GM21717 (cell line): Measurements from ENCODE around the gene IER5L.
"Not testable (repeated sequence)": the region's sequence is repeated elsewhere in the genome, so short reads cannot be mapped to it uniquely, and the experiment has no call there.

ENCODE experiments used
- ATAC-seq: cut with Tn5 transposase; IDR thresholded peaks from one replicate; pipeline ENCODE4 v1.9.1; 2021; ENCODE audit warnings: mild to moderate bottlenecking, moderate library complexity; ENCODE audit not compliant: unreplicated experiment

Gene IER5L

DNA sequence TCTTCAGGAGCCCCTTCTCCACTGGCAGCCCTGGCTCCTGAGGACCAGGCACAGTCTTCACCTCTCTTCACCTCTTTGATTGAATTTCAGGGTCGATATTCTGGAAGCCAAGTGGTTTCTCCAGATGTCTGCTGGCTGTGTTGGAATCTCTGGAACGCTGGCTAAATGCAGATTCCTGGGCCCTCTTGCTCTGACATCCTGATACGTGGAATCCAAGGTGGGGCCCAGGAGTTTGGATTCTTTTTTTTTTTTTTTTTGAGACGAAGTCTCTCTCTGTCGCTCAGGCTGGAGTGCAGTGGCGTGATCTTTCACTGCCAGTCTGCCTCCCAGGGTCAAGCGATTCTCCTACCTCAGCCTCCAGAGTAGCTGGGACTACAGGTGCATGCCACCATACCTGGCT, 26.8 kb upstream of the IER5L start:
- no peak for ATAC-seq

DNA sequence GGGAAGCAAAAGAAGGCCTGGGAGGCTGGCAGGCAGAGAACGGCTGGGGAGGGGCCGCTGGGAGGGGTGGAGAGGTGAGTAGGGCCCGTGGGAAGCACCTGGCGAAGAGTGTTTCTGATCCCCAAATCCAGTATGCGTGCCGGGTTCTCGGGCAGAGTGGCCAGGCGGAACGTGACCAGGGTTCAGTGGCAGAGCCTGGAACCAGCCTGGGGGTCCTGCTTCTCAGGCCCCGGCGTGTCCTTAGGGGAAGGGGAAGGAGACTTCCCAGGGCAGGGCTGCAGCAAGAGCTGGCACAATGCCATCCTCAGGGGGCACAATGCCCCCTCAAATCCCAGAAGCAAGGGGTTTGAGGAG, 25.5 kb upstream of the IER5L start:
- ATAC-seq = no peak

DNA sequence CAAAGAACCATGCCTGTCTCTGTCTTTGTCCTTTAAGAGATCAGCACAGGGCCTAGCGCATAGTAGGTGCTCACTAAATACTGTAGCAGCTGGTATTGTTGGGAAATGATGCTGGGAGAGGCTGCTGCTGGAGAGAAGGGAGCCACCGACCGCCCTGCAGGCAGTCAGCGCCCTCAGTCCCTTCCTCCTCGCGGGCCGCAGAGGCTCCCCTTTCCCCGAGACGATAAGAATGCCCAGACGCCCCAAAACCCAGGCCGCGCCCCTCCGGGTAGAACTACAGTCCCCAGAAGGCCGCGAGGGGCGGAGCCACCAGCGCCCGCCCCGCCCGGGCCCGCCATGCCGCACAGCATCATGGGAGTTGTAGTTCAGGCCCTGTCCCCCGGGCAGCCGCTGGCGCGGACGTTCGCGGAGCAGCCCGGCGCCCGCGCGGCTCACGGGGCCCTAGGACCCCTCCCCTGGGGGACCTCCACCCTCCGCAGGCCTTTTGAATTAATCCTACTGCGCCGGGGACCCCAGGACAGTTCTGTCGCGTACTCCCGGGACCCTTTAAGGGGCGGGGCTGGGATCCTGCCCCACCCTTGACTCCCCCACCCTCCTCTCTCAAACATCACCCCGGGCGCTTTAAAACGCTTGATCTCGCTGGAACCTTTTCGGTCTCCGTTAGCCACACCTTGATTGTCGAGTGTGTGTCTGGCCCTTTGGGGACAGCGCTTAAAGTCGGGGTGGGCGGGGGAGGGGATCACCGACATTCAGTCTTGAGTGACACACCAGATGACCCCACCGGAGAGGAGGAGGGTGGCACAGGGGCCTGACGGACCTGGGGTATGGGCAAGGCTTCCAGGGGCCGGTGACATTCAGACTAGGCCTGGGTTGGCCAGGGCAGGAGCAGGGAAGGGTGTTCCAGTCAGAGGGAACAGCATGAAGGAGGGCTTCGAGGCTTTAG, 24.8 kb upstream of the IER5L start:
- ATAC-seq = peak; percentile 67

DNA sequence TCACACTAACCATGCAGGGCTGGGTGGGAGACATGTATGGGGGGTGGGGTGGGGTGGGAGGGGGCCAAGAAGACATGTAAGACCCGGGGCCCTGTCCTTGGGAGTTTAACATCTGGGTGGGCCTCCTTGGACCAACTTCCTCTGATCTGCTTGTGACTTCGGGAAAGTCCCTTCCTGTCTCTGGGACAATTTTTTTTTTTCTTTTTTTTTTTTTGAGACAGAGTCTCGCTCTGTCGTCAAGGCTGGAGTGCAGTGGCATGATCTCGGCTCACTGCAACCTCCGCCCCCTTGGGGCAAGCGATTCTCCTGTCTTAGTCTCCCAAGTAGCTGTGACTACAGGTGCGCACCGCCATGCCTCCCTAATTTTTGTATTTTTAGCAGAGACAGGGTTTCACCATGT, 23.8 kb upstream of the IER5L start:
- no peak for ATAC-seq

DNA sequence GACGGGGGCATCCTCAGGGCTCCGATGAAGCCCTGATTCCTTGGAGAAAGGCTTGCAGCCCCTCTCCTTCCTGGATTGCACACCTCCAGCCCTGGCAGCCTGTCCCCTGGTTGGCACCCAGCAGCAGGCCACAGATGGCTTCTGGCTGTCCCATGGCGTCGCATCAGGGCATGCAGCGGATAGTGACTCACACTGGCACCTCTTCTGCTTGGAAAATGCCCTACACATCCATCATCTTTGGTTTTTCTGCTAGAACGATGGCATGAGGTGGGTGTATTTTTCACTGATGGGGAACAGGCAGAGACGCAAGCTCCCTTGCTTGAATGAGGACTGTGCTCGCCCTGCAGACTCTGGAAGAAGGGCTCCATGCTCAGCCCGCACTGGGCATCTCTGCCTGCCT, 23.2 kb upstream of the IER5L start:
- no peak for ATAC-seq

DNA sequence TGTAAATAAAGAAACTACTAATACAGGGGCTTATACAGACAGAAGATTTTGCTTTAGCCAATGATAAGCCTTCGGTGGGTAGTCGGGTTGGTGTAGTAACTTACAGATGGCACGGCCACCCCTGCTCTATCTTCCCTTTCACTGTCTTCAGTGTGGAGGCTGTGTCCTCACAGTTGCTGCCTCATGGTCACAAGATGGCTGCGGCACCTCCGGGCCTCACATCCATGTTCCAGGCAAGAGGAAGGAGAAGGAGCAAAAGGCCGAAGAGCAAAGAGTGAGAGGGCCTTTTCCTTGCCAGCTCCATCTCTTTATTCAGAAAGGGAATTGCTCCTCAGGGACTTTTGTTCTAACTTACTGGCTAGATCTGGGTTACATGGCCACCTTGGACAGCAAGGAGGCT, 22.2 kb upstream of the IER5L start:
- ATAC-seq = no peak

DNA sequence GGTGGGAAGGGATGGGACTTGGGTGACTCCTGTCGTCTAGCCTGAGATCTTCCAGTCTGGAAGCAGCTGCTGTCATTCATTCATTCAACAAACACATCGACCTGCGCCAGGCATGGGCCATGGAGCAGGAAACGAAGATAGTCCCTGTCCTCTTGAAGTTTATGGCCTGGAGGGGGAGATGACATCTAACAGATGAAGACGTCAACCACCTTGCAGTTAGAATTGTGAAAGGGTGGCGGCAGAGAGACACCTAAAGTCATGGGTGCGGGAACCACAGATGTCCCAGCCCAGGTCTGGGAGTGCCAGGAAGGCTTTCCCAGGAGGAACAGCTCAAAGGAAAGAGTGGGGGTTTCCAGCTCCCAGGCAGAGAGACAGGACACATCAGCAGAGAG, 21.0 kb upstream of the IER5L start:
- no peak for ATAC-seq

DNA sequence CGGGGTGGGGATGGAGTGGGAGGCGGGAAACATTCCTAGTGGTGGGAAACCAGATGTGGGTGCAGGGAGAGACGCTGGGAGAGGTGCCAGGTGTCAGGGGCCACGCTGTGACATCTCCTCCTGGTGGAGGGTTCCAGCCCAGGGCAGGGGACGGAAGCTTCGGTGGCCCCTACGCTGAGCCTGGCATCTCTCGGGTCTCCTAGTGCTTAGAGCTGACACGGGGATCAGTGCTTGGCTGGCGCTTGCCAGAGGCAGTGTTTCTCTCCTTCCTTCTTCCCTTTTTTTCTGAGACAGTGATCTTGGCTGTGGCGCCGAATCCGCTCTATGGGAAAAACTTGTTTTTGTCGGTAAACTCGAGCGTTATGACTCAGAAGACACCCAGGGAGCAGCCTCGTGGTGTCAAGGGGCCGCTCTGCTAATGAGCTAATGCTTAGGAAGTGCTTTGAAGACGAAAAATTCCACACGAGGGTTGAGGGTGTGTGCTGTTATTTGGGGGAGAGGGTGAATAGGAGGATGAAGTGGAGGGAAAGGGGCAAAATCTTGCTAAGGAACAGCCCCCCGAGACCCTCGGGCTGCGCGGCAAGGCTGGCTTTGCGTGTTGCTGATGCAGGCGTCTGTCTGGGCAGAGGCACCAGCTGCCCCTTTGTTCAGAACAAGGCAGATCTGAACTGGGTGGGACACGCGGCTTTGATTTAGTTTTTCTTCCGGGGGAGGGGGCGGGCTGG, 20.4 kb upstream of the IER5L start:
- ATAC-seq = no peak

DNA sequence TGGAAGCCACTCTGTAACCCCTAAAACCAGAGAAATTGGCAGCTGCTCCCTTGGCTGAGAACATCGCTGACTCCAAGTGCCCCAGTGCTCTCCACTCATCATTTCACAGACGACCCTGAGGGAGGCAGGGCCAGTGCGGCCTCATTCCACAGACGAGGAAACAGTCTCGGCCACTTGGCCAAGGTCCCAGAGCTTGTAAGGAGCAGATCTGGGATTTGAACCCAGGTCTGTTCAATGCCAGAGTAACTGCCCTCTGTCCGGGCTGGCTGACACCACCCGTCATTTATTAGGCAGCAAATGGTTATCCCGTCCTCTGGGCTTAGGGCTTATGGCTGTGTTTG, 19.9 kb upstream of the IER5L start:
- ATAC-seq = no peak

DNA sequence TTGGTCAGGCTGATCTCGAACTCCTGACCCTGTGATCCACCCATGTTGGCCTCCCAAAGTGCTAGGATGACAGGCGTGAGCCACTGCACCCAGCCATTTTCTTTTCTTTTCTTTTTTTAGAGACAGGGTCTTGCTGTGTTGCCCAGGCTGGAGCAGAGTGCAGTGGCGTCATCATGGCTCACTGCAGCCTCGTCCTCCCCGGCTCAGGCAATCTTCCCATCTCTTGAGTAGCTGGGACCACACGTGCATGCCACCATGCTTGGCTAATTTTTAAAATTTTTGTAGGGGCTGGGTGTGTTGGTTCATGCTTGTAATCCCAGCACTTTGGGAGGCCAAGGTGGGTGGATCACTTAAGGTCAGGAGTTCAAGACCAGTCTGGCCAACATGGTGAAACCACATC, 19.0 kb upstream of the IER5L start:
- not testable (repeated sequence) for ATAC-seq

DNA sequence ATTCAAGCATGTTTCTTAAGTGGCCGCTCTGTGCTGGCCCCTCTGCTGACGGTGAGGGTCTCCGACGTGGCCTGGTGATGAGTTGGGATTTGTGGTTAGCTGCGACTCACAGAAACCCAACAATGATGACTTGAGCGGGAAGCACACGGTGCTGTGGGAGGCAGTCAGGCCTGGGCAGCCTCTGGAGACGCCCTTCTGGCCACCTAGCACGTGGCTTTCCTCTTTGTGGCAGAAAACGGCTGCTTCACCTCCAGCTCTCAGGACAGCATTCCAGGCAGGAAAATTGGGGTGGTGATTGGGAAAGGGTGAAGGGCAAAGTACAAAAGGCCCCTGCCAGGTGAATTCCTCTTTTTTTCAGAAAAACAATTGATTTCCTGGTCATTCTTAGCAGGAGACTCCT, 17.5 kb upstream of the IER5L start:
- ATAC-seq = no peak

DNA sequence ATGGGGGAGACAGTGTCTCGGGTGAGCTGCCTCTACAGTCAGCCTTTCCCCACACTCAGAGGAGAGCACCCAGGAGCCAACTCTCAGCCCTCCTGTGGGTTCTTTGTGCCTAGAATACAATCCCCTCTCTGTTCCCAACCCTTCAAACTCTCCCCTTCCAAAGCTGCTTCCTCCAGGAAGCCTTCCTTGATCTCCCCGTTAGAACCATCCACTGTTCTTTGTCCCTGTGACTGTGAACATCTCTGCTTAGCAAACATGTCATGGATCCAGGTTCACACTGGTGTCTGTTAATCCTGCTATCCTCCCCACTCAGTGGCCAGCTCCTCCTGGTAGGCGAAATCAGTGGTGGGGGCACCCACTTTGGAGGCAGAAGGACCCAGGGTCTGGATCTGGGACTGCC, 16.2 kb upstream of the IER5L start:
- no peak for ATAC-seq

DNA sequence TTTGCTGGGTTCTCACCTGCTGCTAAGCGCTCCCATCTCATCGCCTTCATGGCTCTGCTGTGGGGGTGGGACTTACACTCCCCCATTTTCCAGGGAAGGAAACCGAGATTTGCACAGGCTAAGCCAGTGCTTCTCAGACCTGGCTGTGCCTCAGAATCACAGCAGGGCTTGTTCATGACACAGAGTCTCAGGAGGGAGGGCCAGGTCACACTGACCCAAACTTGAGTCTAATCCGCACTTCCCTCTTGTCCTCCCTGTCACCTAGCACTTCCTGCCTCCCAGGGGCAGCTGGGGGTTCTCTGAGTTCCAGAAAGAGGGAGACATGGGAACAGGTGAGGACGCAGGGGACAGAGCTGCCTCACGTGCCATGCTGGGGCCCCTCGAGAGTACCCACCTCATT, 15.6 kb upstream of the IER5L start:
- no peak for ATAC-seq

DNA sequence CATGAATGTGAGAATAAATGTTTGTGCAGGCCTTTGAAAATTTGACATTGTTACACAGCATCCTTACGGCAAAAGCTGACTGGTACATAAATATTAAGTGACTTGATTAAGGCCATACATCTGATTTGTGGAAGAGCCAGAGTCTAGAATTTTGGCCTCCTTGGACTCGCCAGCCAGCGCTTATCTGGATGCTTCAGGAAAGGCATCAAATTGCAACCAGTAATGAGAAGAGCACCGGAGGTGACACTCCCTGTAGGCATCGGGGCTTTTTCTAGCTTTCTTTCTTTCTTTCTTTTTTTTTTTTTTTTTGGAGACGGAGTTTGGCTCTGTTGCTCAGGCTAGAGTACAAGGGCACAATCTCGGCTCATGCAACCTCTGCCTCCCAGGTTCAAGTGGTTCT, 13.2 kb upstream of the IER5L start:
- ATAC-seq = no peak

DNA sequence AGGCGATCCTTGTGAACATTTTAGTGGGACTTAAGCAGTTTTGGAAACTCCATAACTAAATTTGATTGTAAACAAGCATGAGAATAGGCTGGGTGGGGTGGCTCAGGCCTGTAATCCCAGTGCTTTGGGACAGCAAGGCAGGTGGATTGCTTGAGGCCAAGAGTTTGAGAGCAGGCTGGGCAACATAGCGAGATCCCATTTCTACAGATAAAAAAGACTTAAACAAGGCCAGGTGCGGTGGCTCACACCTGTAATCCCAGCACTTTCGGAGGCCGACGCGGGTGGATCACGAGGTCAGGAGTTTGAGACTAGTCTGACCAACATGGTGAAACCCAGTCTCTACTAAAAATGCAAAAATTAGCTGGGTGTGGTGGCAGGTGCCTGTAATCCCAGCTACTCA, 11.9 kb upstream of the IER5L start:
- not testable (repeated sequence) for ATAC-seq

DNA sequence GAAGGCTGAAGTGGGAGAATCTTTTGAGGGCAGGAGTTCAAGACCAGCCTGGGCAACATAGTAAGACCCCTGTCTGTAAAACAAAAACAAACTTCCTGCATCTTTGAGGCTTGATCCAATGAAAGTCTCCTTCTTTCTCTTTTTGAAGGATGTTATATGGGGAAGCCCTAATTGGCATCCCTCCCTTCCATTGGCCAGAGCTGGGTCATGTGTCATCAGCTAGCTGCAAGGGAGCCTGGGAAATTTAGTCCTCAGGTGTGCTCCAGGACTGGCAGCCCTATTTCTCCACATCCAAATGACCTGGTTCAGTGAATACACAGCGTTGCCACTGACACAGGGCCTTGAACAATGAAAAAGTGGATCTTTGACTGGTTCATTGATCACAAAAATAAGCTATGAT, 9.0 kb upstream of the IER5L start:
- no peak for ATAC-seq

DNA sequence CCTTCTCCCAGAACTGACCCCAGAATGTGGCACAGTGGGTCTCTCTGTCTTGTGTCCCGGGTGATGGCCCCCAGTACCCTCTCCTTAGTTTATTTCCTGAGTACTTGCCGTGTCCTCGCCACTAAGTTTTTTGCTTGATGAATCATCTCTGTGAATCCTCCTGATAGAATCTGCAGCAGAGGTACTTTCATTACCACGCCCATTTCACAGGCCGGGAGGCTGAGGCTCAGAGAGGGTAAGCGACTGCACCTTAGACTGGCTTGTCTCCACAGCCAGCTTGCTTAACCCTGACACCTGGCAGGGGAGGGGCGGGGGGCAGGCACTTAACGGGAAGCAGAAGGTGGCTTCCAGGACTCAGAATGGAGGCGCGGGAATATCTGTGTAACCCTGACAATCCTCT, 7.9 kb upstream of the IER5L start:
- ATAC-seq = no peak

DNA sequence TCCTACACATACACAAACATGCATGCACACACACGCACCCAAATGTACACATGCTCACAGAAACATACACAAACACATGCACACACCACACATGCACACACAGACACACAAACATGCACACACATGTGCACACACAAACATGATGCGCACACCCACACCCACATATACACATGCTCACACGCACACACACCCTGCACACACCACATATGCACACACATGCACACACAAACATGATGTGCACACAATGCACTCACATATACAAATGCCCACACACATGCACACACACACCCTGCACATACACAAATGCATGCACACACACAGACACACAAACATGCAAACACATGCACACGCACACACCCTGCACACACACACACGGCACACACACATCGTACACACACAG, 7.3 kb upstream of the IER5L start:
- ATAC-seq = no peak

DNA sequence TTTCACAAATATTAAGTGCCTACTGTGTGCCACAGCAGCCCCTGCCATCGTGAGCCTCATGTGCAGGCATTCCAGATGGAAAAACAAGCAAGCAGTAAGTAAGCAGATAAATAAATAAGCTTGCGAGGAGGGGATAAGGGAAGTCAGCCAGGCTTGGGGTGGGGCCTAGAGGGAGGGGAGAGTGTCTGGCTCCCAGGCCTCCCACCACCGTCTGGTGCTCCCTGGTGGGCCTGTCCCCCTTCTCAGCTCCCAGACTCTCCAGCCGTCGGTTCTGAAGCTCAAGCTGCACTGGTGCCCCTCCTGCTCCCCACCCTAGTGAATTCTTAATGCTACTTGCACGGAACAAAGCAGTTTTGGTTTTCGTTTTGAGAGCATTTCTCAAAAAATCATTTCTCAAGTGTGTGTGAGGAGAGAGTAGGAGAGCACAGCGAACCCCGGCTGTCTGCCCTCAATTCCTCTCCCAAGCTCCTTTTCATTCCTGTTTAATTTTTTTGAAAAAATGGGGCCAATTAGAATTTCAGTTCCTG, 6.6 kb upstream of the IER5L start:
- no peak for ATAC-seq

DNA sequence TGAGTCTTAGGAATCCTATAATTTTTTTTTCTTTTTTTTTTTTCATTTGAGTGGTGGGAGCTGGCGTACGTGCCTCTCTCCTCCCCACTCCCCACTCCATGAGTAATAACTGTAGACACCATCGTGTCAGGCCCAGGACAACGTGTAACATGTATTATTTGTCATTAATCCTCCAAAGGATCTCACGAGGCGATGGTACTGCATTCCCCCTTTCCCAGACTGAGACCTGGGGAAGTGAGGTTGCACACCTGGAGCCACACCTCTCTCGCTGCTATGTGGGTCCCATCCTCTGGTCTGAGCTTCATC, 6.1 kb upstream of the IER5L start:
- ATAC-seq = no peak

DNA sequence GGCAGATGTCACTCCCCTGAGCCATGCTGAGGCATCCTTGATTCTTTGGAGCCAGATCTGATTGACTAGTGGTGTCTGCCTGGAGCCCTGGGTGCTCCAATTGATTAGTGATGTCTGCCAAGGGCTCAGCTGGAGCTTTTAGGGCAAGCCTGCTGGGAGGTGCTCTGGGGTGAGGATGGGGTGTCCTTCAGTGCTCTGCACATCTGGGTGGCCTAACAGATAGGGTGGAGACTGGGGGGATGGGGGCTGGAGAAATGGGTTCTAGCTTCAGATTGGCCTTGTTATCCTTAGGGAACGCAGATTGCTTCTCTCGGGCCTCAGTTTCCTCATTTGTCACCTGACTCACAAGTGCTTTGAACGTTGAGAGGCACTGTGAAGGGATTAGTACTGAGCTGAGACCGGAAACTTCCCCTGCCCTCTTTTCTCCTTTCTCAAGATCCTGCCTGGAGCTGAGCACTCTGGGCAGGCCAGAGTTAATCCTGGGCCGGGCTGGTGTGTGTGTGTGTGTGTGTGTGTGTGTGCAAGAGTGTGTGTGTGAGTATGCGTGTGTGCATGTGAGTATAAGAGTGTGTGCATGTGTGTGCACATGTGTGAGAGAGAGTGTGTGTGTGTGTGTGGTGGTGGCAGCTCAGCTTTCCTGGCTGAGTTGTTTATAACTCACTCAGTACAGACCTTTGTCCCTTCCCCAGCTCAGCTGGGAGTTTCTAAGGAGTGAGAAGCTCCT, 5.6 kb upstream of the IER5L start:
- no peak for ATAC-seq
